Parathyroid adenoma (tissue), 2 donors: Measurements from ENCODE around the gene PDE4D.

ENCODE experiments used
- H2AFZ ChIP-seq: fragments of 300-600 bp; sonication (generic); one replicate; pipeline ENCODE4 v1.7.0; 2017; ENCODE audit warnings: antibody characterized with exemption, mild to moderate bottlenecking
- H3K27ac ChIP-seq: fragments of 300-600 bp; sonication (generic); one replicate; pipeline ENCODE4 v1.7.0; 2017
- H3K27me3 ChIP-seq: fragments of 300-600 bp; sonication (generic); one replicate; pipeline ENCODE4 v1.7.0; 2017; ENCODE audit warnings: low read length; ENCODE audit not compliant: control insufficient read depth, insufficient read depth
- H3K36me3 ChIP-seq: fragments of 300-600 bp; sonication (generic); one replicate; pipeline ENCODE4 v1.7.0; 2017; ENCODE audit warnings: low read length; ENCODE audit not compliant: control insufficient read depth, insufficient read depth
- H3K4me1 ChIP-seq: fragments of 300-600 bp; sonication (generic); one replicate; pipeline ENCODE4 v1.7.0; 2017; ENCODE audit warnings: control low read depth
- H3K4me2 ChIP-seq: fragments of 300-600 bp; sonication (generic); one replicate; pipeline ENCODE4 v1.7.0; 2017; ENCODE audit warnings: low read length
- H3K4me3 ChIP-seq: fragments of 300-600 bp; sonication (generic); one replicate; pipeline ENCODE4 v1.7.0; 2017; ENCODE audit warnings: low read depth, low read length
- H3K79me2 ChIP-seq: fragments of 300-600 bp; sonication (generic); one replicate; pipeline ENCODE4 v1.7.0; 2017; ENCODE audit warnings: control low read depth
- H3K9ac ChIP-seq: fragments of 300-600 bp; sonication (generic); one replicate; pipeline ENCODE4 v1.7.0; 2017; ENCODE audit warnings: mild to moderate bottlenecking
- H3K9me3 ChIP-seq: fragments of 300-600 bp; sonication (generic); one replicate; pipeline ENCODE4 v1.7.0; 2017; ENCODE audit warnings: low read length; ENCODE audit not compliant: control insufficient read depth
- CTCF ChIP-seq: fragments of 300-600 bp; sonication (generic); IDR thresholded peaks from one replicate; pipeline ENCODE4 v1.7.0; 2017; ENCODE audit warnings: antibody characterized with exemption, mild to moderate bottlenecking
- donor health status: primary hyperparathyroidism.

Gene PDE4D

GRCh38 chr5:59188419-59189225, 704.9 kb downstream of the PDE4D start:
- Histone ChIP-seq H3K4me2 (peak overlapping the region; percentile 54), H3K9ac (no peak overlapping the region), H3K4me1 (no peaks in the 10 kb centered on the region), H3K36me3 (no peaks in the 10 kb centered on the region), H3K79me2 (no peaks in the 10 kb centered on the region), H3K9me3 (no peaks in the 10 kb centered on the region), H3K4me3 (peak overlapping the region; percentile 6), H3K27ac (no peak overlapping the region), H3K27me3 (no peaks in the 10 kb centered on the region), H2AFZ (peak overlapping the region; percentile 31)
- TF ChIP-seq CTCF = peak; percentile 85

GRCh38 chr5:59187857-59188256, 705.7 kb downstream of the PDE4D start:
- no peak overlapping the region for H3K27ac ChIP-seq

GRCh38 chr5:59186623-59187022, 706.9 kb downstream of the PDE4D start:
- H2AFZ ChIP-seq = no peak overlapping the region
- no peak overlapping the region for H3K27ac ChIP-seq
- H3K36me3 ChIP-seq = no peaks in the 10 kb centered on the region
- no peak overlapping the region for H3K4me2 ChIP-seq
- TF ChIP-seq CTCF = no peak
- H3K9ac ChIP-seq = no peak overlapping the region
- H3K79me2 ChIP-seq = no peaks in the 10 kb centered on the region
- H3K4me3 ChIP-seq = no peak overlapping the region
- no peaks in the 10 kb centered on the region for H3K9me3 ChIP-seq
- no peaks in the 10 kb centered on the region for H3K27me3 ChIP-seq
- H3K4me1 ChIP-seq = no peaks in the 10 kb centered on the region

More at GRCh38 chr5:59187857-59188256, 705.7 kb downstream of the PDE4D start:
- Histone ChIP-seq H3K79me2 (no peaks in the 10 kb centered on the region), H3K4me3 (no peak overlapping the region), H2AFZ (no peak overlapping the region), H3K9me3 (no peaks in the 10 kb centered on the region), H3K4me2 (no peak overlapping the region), H3K27me3 (no peaks in the 10 kb centered on the region), H3K9ac (no peak overlapping the region), H3K36me3 (no peaks in the 10 kb centered on the region), H3K4me1 (no peaks in the 10 kb centered on the region)
- no peak for TF ChIP-seq CTCF

- Histone ChIP-seq H3K36me3 (no peaks in the 10 kb centered on the region), H3K4me3 (no peak overlapping the region), H3K27me3 (no peaks in the 10 kb centered on the region), H2AFZ (no peak overlapping the region), H3K9me3 (no peaks in the 10 kb centered on the region), H3K79me2 (no peaks in the 10 kb centered on the region), H3K4me2 (no peak overlapping the region), H3K4me1 (no peaks in the 10 kb centered on the region), H3K27ac (no peak overlapping the region), H3K9ac (no peak overlapping the region)
- no peak for TF ChIP-seq CTCF
Observed at GRCh38 chr5:59185757-59186385, 707.7 kb downstream of the PDE4D start.
